Hepatocyte (in vitro differentiated cells): Measurements from ENCODE around the gene MRPL27.

Experiments used
- EZH2 ChIP-seq: fragments of 200-600 bp; sonication (generic); IDR thresholded peaks from 2 replicates; pipeline ENCODE4 v1.6.1; 2016; ENCODE audit warnings: antibody characterized with exemption, mild to moderate bottlenecking, borderline replicate concordance
- EZH2phosphoT487 ChIP-seq: fragments of 200-600 bp; sonication (generic); IDR thresholded peaks from one replicate; pipeline ENCODE4 v1.6.1; 2018; ENCODE audit warnings: antibody characterized with exemption, mild to moderate bottlenecking, low read depth, moderate library complexity; ENCODE audit not compliant: unreplicated experiment, severe bottlenecking
- TF ChIP-seq, protein P1 (sequence below): fragments of 200-600 bp; sonication (generic); IDR thresholded peaks from 2 replicates; pipeline ENCODE4 v1.5.1; 2016; ENCODE audit warnings: antibody characterized with exemption, mild to moderate bottlenecking; ENCODE audit not compliant: poor library complexity

DNA sequence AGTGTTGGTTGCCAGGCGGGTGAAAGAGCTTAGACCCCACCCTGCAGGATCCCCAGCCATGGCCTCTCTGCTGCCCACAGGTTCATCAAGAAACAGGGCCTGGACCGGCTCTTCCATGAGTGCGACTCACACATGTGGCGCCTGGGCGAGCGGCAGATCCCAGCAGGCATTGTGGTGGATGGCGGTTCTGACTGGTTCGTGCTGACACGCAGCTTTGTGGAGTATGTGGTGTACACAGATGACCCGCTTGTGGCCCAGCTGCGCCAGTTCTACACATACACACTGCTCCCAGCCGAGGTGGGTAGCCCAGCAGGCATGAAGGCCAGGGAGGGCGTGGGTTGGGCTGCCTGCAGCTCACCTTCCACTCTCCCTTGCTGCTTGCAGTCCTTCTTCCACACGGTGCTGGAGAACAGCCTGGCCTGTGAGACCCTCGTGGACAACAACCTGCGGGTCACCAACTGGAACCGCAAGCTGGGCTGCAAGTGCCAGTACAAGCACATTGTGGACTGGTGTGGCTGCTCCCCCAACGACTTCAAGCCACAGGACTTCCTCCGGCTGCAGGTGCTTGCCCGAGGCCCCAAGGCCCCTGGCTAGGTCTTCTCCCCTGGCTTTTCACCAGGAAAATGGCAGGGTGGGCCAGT is 17.2 kb downstream of the MRPL27 start:
- TF ChIP-seq, protein P1, sequence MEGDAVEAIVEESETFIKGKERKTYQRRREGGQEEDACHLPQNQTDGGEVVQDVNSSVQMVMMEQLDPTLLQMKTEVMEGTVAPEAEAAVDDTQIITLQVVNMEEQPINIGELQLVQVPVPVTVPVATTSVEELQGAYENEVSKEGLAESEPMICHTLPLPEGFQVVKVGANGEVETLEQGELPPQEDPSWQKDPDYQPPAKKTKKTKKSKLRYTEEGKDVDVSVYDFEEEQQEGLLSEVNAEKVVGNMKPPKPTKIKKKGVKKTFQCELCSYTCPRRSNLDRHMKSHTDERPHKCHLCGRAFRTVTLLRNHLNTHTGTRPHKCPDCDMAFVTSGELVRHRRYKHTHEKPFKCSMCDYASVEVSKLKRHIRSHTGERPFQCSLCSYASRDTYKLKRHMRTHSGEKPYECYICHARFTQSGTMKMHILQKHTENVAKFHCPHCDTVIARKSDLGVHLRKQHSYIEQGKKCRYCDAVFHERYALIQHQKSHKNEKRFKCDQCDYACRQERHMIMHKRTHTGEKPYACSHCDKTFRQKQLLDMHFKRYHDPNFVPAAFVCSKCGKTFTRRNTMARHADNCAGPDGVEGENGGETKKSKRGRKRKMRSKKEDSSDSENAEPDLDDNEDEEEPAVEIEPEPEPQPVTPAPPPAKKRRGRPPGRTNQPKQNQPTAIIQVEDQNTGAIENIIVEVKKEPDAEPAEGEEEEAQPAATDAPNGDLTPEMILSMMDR: no peak
- TF ChIP-seq EZH2 (no peak), EZH2phosphoT487 (no peak)
